ENCODE measurements around the gene DPH3.
A peak's percentile ranks its signal among the peaks of the same experiment; 100 is the strongest.

DPH3 gene

GRCh38 chr3:16290007-16290826, 25.5 kb upstream of the DPH3 start:
- peak; percentile 58 for DNase-seq

- DNase-seq, result no peak
These were observed 24.6 kb upstream of the DPH3 start for GRCh38 chr3:16289144-16289889.

- no peak for DNase-seq
These were observed 23.9 kb upstream of the DPH3 start for GRCh38 chr3:16288664-16289063.

- peak; percentile 9 for DNase-seq
These were observed 22.2 kb upstream of the DPH3 start for GRCh38 chr3:16286751-16287543.

- peak; percentile 73 for DNase-seq
These were observed 21.4 kb upstream of the DPH3 start for GRCh38 chr3:16286161-16286560.

- DNase-seq, result no peak
These were observed 19.9 kb upstream of the DPH3 start for GRCh38 chr3:16284633-16285032.

- DNase-seq, result no peak
These were observed 15.9 kb upstream of the DPH3 start for GRCh38 chr3:16280671-16281070.

- no peak for DNase-seq
These were observed 14.5 kb upstream of the DPH3 start for GRCh38 chr3:16279010-16279801.

GRCh38 chr3:16277471-16277870, 12.7 kb upstream of the DPH3 start:
- DNase-seq, result no peak

GRCh38 chr3:16273867-16274266, 9.1 kb upstream of the DPH3 start:
- DNase-seq, result no peak

- DNase-seq, result no peak
These were observed 7.8 kb upstream of the DPH3 start for GRCh38 chr3:16272588-16272987.

GRCh38 chr3:16270855-16271254, 6.1 kb upstream of the DPH3 start:
- DNase-seq, result no peak

- no peak for DNase-seq
These were observed 2.0 kb upstream of the DPH3 start for GRCh38 chr3:16266714-16267113.

GRCh38 chr3:16265455-16265786, 678 bp upstream of the DPH3 start:
- no peak for DNase-seq

- no peak for DNase-seq
These were observed 502 bp downstream of the DPH3 start for GRCh38 chr3:16264174-16264707.

- no peak for DNase-seq
These were observed 2.6 kb downstream of the DPH3 start for GRCh38 chr3:16262174-16262573.

GRCh38 chr3:16260046-16260445, 4.7 kb downstream of the DPH3 start:
- no peak for DNase-seq

GRCh38 chr3:16258866-16259265, 5.9 kb downstream of the DPH3 start:
- no peak for DNase-seq

GRCh38 chr3:16258177-16258576, 6.6 kb downstream of the DPH3 start:
- no peak for DNase-seq

- no peak for DNase-seq
These were observed 7.4 kb downstream of the DPH3 start for GRCh38 chr3:16257309-16257708.

GRCh38 chr3:16255726-16256125, 9.0 kb downstream of the DPH3 start:
- no peak for DNase-seq

- DNase-seq, result no peak
These were observed 9.4 kb downstream of the DPH3 start for GRCh38 chr3:16255326-16255725.

- DNase-seq, result no peak
These were observed 9.8 kb downstream of the DPH3 start for GRCh38 chr3:16254916-16255315.

Data from activated naive CD4-positive, alpha-beta T cell treated with Interleukin-2 at 50 U/mL for 16 hours (primary cell).